Superior temporal gyrus (tissue), 1 donor: ENCODE results near the gene C9orf40.

Experiments
- DNase-seq: peaks from one replicate; pipeline ENCODE4 v3.0.0-alpha.2; 2016; ENCODE audit errors: extremely low spot score

C9orf40 gene, protein sequence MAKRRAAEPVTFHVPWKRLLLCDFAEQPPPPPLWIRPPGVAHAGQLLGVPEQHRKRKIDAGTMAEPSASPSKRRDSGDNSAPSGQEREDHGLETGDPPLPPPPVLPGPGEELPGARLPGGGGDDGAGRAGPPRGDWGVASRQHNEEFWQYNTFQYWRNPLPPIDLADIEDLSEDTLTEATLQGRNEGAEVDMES

DNA sequence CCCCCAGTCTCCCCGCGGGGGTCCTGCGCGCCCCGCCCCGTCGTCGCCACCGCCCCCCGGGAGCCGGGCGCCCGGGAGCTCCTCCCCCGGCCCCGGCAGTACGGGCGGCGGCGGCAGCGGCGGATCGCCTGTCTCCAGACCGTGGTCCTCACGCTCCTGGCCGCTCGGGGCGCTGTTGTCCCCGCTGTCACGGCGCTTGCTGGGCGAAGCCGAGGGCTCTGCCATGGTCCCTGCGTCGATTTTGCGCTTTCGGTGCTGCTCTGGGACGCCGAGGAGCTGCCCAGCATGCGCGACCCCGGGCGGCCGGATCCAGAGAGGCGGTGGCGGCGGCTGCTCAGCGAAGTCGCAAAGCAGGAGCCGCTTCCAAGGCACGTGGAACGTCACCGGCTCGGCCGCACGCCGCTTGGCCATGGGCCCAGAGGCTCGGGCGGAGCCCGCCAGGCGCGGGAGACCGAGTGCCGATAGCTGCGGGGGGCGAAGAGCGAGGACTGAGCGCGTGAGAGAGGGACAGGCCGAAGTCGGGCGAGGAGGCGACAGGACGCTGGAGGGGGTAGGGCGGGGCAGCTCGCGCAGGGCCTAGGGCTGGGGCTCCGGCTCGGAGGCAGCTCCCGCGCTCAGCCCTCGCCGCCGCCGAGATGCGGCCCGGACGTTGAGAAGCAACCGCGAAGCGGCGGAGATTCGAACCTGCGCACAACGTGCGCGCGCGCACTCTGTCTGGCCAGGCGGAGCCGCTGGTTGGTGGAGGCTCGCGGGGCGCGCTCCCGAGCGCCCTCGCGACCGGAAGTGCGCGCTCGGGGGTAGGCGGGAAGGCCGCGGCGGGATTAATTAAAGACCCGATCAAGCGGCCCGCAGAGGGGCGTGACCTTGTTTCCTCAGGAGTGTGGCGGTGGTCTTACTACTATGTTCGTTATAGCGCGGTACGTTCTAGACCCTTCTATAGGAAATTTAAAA, at the start of gene C9orf40:
Gene C9orf40, minus strand, starts transcription at position 712 of the 951 bp plus-strand sequence. Its CDS starts 301 bp downstream, at position 411.
- peak; percentile 87 for DNase-seq

DNA sequence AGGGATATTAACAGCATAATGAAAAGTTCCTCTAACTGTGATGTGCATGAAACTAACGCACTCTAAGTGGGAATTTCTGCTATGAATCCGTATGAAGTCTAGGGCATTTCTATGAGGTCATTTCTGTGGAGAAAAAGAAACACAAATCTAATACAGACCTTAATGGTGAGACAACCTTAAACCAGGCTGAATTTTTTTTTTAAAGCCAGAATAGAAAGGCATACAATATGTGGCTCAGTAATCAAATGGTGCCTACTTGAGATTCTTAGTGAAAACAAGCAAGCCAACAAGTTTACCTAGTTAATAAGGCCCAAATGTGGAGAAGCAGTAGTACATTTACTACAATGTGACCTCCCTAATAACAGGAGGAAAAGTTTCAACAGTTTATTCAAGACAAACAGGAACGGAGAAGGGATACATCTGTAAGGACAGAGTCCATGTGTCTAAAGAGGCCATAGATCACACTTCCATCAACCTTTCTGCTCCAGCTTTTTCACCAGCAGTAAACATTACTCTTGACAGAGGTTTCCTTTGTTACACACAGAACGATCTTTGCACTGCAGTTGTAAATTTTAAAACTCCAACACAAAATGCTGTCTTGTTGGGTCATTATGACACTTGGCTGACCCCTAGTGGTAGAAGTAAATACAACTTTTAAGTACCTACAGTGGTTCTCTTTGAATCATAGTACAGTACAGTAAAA, 49.2 kb upstream of the C9orf40 start:
- peak; percentile 96 for DNase-seq

DNA sequence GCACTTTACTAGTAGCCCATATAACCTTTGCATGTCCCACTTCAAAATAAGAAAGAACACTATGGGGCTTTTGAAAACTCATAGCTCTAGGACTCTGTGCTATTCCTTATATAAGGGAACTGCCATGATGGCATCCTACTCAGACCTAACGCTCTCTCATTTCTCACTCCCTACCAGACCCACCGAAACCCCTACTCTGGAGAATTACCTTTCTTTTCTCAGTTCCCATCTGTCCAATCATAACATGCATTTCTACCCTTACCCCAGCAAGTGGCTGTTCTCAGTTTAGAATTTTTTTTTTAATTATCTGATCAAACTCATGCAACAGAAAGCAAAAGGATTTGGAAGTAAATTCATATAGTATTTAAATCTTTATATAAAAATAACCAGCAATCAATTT, 48.1 kb upstream of the C9orf40 start:
- no peak for DNase-seq

DNA sequence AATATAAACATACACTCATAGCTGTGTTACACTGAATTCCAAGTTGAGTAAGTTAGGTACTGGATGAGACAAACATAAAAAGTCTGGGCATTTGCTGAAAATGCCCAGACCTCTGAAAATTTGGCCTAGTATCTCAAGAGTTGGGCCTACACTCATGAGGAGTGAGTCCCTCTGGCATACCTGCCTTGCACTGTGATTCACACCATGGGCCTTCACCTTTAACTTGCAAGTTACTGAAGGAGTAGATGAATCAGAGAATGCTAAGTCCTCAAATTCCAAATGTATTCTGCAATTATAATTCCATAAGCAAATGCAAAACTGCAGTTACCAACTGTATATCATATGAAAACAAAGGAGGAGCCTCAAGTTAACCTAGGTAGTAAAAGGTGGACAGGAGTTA, 32.3 kb upstream of the C9orf40 start:
- DNase-seq: no peak

DNA sequence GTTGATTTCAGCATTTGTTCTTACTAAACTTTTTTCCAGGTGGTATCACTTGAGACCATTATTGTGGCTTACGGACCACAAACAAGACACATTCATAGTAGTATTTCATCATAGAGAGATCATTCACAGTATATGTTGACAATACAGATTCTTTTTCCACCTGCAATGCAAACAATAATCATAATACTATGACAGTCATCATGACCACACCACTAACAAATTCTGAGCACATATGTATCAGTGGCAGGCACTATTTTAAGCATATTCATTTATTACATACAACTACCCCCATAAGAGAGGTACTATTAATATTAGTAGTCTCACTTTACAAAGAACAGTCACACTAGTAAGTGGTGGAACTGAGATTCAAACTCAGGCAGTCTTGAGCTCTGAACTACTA, 31.0 kb upstream of the C9orf40 start:
- no peak for DNase-seq

DNA sequence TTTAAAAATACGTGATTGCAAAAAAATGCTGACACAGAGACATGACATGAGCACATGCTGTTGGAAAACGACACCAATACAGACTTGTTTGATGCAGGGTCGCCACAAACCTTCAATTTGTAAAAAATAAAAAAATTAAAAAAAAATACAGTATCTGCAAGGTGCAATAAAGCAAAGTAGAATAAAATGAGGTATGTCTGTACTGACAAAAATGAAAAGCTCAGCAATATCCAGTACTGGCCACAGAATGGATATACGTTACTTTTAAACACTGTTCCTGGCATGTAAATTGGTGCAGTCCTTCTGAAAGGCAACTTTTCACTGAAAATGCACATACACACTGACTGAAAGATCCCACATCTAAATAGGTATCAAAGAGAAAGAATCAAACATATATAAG, 27.1 kb upstream of the C9orf40 start:
- no peak for DNase-seq

DNA sequence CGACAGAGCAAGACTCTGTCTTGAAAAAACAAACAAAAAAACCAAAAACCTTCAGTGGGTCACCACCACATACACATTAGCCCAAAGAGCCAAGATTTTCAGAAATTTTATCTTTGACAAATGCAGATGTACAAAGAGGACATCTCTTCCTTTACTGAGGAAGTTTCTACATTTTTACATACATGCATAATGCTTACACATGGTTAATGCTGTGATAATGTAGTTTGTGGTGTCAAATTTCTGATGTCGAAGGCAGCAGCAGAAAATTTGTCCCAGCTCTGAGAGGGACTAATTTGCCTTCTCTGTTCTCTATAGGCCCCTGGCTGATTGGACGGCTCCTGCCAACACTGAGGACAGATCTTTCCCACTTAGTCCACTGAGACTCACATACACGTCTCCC, 24.6 kb upstream of the C9orf40 start:
- no peak for DNase-seq

DNA sequence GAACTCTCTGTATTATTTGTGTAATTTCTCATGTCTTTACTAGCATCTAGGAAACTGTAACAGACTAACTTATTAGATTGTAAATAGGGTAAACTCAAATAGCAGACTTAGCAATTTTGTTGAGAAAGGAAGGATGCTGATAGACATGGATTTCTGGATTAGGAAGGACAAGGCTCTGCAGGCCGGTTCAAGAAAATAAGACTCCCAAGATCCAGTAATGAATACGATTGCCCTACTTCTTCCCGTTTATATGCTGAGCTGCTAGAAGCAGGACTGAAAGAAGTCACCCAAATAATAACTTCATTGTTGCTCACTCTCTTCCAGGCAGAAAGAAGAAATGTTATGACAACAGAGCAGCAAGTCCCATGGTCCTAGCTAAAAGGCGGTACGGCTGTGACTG, 22.8 kb upstream of the C9orf40 start:
- no peak for DNase-seq

DNA sequence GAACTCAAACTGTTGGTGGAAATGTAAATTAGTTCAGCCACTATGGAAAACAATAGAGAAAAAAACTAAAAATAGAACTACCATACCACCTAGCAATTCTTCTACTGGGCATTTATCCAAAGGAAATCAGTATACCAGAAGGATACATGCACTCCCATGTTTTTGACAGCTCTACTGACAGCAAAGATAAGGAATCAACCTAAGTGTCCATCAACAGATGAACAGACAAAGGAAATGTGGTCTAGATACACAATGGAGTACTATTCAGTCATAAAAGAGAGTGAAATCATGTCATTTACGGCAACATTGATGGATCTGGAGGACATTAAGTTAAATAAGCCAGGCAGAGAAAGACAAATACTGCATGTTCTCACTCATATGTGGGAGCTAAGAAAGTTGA, 21.8 kb upstream of the C9orf40 start:
- DNase-seq: no peak

DNA sequence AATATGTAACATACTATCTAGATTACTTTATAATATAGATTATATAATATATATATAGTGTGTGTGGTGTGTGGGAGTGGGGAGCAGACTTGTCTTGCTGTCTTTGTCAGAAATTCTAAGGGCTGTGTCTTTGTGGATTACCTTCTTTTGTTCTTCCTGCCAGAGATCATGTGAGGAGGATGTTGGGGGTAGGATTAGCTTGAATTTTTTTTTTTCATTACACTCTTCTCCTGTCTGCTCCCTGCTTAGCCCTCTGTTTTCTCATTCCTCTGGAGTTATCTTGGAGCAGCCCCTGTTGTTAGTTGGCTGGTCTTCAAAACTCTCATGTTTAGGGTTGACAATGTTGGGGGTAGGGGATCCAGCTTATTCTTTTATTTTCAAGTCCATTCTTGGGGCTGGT, 21.0 kb upstream of the C9orf40 start:
- DNase-seq: no peak

DNA sequence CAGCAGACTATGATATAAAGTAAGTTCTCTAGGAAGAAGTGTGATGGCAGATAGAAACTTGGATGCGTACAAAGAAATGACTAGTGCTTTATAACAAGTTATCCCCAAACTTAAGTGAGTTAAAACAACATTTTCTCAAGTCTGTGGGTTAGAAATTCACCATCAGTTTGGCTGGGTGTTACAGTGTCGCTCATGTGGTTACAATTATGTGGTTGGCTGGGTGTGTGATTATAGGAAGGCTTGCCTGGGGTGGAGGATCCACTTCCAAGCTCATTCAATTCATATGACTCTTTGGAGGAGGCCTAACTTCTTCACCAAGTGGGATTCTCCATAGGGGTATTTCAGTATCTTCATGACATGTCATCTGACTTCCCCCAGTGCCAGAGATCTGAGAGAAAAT, 10.3 kb upstream of the C9orf40 start:
- DNase-seq: no peak

DNA sequence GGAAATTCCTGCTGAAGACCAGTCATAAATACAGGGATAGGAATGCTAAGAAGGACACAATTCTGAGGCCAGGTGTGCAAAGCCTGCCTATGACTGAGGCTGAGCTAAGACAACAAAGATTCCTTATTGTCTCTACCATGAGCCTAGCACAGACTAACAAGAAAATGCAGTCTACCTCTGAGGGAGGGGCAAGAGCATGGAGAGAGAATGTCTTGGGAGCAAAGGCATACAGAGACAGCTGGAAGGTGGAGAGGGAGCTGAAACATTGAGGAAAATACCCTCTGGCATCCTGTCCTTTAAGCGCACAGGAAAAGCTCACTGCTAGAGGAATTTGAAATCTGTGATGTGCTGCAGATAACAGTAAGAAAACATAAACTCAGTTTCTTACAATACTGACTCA, 8.8 kb upstream of the C9orf40 start:
- no peak for DNase-seq

DNA sequence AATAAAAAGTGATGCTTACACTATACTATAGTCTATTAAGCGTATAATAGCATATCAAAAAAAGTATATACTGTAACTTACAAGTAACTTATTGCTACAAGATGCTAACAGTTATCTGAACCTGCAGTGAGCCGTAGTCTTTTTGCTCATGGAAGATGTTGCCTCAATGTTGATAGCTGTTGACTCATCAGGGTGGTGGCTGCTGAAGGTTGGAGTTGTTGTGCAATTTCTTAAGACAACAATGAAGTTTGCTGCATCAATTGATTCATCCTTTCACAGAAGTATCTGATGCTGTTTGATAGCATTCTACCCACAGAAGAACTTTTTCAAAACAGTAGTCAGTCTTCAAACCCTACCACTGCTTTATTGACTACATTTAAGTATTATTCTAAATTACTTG, 7.8 kb upstream of the C9orf40 start:
- no peak for DNase-seq

DNA sequence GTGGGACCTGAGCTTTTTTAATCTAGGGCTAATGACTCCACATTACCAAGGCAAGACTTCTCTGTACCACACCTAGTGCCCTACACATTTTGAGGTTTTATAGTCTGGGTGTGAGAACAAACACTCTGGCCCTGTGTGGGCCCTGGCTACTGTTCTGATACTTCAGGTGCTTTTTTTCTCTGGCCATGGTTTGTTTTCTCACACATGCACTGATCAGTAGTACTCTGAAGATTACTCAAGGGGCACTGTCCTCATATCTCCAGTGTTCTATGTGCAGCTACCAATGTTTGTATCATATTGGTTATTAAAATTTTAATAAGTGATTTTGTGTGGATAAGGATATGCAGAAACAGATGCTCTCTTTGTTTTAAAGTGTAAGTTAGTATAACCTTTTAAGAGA, 5.9 kb upstream of the C9orf40 start:
- DNase-seq: no peak

DNA sequence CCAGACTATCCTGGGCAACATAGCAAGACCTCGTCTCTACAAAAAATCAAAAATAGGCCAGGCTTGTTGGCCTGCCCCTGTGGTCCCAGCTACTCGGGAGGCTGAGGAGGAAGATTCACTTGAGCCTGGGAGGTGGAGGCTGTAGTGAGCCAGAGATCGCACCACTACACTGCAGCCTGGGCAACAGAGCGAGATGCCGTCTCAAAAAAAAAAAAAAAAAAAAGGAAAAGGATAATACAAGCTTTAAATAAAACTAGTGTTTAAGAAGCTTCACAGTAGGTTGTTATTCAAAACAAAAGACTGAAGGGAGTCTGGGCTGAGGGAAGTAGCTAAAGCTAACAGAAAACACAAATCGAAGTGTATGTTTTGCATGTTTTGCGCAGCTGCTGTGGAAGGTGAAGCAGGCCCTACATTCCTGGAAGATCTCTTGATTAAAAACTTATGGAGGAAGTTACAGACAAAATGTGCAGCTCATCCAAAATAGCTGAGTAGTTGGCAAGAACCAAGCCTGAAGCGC, 581 bp upstream of the C9orf40 start:
- DNase-seq: peak; percentile 40

DNA sequence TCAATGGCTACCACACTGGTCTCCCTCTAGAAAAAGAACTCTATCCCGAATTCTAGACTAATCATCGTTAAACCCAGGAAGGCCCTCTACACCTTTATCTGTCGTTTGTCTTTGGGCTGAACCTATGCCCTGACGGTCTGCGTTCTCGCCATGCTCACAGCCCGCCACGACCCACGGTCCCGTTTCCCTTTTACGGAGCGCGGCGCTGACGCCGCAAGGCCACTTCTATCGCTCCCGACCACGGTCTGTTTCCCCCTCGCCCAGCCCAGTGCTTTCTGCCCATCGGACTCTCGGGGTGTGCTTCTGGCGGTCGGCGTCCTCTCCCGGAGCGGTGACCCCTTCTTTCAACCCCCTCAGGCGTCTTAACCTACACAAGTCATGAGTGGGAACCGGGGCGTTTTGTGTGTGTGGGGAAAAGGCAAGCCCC, 974 bp downstream of the C9orf40 start:
- DNase-seq: peak; percentile 44

DNA sequence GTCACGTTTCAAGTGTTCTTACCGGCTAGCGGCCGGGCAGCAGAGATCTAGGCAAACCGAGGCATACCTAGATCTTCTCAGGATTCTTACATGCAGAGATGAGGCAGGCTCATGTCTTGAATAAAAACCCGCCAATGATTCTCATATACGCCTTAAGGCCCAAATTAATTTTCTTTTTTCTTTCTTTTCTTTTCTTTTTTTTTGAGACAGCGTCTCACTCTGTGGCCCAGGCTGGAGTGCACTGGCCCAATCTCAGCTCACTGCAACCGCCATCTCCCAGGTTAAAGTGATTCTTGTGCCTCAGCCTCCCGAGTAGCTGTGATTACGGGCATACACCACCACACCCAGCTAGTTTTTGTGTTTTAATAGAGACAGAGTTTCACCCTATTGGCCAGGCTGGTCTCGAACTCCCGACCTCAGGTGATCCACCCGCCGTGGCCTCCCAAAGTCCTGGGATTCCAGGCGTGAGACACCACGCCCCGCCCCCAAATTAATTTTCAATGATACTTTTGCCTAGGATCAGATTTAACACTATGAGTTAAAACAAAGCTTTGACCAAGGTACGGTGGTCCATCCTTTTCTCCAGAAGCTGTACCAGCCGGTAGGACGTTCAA, 1.5 kb downstream of the C9orf40 start:
- no peak for DNase-seq

DNA sequence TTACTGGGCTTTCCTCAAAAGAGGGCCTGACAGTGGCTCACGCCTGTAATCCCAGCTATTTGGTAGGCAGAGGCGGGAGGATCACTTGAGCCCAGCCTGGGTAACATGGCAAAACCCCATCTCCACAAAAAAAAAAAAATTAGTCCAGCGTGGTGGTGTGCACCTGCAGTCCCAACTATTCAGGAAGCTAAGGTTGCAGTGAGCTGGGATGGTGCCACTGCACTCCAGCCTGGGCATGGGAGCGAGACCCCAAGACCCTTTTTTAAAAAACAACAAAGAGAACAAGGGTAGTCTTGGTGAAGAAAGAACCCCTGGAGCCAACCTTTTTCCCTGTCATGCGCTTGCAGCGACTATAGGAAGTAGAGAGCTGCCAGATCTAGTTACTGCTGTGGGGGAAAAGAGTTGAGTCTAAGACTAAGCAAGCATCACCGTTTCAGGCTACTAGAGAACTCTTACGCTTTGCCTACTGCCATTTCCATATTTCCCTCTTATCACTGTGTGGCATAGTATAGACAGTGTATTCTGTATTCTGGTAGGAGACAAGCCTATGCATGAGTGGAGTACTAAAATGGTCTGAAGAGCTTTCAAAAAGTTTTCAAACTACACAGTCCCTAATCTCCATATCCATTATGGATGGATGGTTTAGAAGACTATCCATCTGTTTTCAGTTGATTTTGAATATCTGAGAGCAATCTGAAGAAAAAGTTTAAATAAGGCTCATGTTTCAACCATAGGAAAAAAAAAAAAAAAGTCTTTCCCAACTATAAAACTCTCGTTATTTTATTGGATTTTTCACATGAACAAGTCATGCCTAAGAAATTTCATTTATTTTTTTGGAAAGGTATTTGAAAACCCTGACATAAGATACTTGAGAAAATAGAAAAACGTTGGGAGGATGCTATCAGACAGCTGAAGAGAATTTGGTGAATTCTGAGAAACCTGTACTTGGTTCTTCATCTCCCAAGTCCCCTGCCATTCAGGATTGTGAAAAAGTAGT, 2.6 kb downstream of the C9orf40 start:
- no peak for DNase-seq

DNA sequence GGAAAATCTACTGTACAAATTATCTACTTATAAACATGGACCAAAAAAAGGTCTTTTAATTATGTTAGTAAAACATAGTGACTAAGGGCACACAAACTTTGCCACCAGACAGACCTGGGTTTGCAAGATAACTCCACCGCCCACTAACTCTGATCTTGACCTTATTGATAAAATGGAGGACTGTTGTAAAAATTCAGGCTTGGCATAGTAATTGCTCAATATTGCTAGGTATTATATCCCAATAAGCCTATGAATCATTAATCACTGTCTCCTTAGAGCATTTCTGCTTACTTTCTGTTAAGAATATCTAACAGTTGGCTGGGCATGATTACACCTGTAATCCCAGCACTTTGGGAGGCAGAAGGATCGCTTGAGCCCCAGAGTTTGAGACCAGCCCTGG, 3.8 kb downstream of the C9orf40 start:
- no peak for DNase-seq

DNA sequence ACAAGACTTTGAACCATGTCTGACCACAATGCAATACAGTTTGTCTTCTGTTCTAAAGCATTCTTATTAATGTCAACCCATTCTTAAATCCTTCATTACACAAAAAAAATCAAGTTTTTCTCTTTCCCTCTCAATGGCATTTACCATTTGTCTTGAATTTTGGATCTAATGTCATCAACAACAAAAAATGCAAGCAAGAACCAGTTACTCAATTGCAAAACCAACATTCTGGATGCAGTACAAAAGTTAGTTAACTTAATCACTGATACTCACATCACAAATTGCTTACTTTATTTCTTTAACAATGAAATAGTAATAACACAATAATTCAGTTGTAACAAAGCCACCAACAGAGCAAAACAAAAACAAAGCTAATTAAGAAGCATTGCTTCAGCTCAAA, 6.0 kb downstream of the C9orf40 start:
- DNase-seq: no peak

DNA sequence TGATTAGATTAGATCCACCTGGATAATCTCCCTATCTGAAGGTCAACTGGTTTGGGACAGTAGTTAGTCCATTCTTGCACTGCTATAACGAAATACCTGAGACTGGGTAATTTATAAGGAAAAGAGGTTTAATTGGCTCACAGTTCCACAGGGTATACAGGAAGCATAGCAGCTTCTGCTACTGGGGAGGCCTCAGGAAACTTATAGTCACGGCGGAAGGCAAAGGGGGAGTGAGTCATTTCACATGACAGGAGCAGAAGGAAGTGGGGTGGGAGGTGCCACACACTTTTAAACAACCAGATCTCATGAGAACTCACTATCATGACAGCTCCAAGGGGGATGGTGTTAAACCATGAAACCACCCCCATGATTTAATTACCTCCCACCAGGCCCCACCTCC, 9.9 kb downstream of the C9orf40 start:
- no peak for DNase-seq
